ENCODE measurements around the gene NECAB3. TPM values are rescaled to one million over a fixed set of nuclear protein-coding genes. Genes with fewer than 3 reads are reported as not detected.

NECAB3 gene
- total and polyA plus RNA-seq, 2 of the 13 experiments (the other 11 are each of a cell fraction or from before 2014, with no cell fraction given) = 61.5 to 65.5 TPM

GRCh38 chr20:33701629-33702450, 27.6 kb upstream of the NECAB3 start (continued):
- TF ChIP-seq IKZF4 (CRISPR knock-in tag; IDR thresholded peaks at IDR 0.05; ENCODE audit: borderline replicate concordance, low read depth, not compliant biosample characterization) (peak; percentile 44), KDM3A (CRISPR knock-in tag; IDR thresholded peaks at IDR 0.05; ENCODE audit: low read depth) (peak; percentile 60; the same call in 1 of the 2 replicates), HES4 (CRISPR knock-in tag; IDR thresholded peaks at IDR 0.05; ENCODE audit: borderline replicate concordance) (peak; percentile 86), ATRX (CRISPR knock-in tag; IDR thresholded peaks at IDR 0.05; ENCODE audit: borderline replicate concordance) (no peak), ZFX (CRISPR knock-in tag; IDR thresholded peaks at IDR 0.05; ENCODE audit: low read depth) (peak; percentile 59; the same call in 1 of the 2 replicates), ZNF710 (CRISPR knock-in tag; IDR thresholded peaks at IDR 0.05; ENCODE audit: borderline replicate concordance) (peak; percentile 93), CEBPB (IDR thresholded peaks at IDR 0.05; ENCODE audit: borderline replicate concordance, low read depth, low read length) (peak; percentile 44; the same call in 1 of the 2 replicates), ZNF850 (CRISPR knock-in tag; conservative IDR thresholded peaks at IDR 0.05) (0 out of 2 replicates have a peak, but pooled peaks have one; percentile 20), ZNF781 (CRISPR knock-in tag; IDR thresholded peaks at IDR 0.05; ENCODE audit: borderline replicate concordance, not compliant biosample characterization) (peak; percentile 43), EEA1 (CRISPR knock-in tag; IDR thresholded peaks at IDR 0.05; ENCODE audit: borderline replicate concordance) (no peak), ZNF776 (CRISPR knock-in tag; IDR thresholded peaks at IDR 0.05) (0 out of 2 replicates have a peak, but pooled peaks have one; percentile 35)
